Type B pancreatic cell (in vitro differentiated cells): Measurements from ENCODE around the gene PPIG. TPM values are rescaled to one million over a fixed set of nuclear protein-coding genes. Genes with fewer than 3 reads are reported as not detected.

ENCODE experiments used
- DNase-seq: peaks from one replicate; pipeline ENCODE4 v3.0.0; 2021; ENCODE audit warnings: mixed read lengths; ENCODE audit not compliant: unreplicated experiment; ENCODE audit errors: extremely low spot score
- H3K27ac Mint-ChIP-seq: 2 replicates; pipeline ENCODE4 v1.8.0; 2021; ENCODE audit warnings: mild to moderate bottlenecking, mixed read lengths
- H3K27me3 Mint-ChIP-seq: 2 replicates; pipeline ENCODE4 v1.8.0; 2021; ENCODE audit warnings: mixed read lengths
- H3K36me3 Mint-ChIP-seq: 2 replicates; pipeline ENCODE4 v1.8.0; 2021; ENCODE audit warnings: mixed read lengths
- H3K4me1 Mint-ChIP-seq: one replicate; pipeline ENCODE4 v1.8.0; 2021; ENCODE audit warnings: mixed read lengths; ENCODE audit not compliant: unreplicated experiment
- H3K4me3 Mint-ChIP-seq: 2 replicates; pipeline ENCODE4 v1.8.0; 2021; ENCODE audit warnings: mild to moderate bottlenecking, mixed read lengths
- H3K9me3 Mint-ChIP-seq: 2 replicates; pipeline ENCODE4 v1.8.0; 2021; ENCODE audit warnings: mixed read lengths
- total RNA-seq: library from RNA; stranded (reverse); gene quantifications from 2 replicates; pipeline ENCODE4 v1.2.1, GENCODE V29; 2021; ENCODE audit warnings: low replicate concordance
- TF ChIP-seq, protein P1 (sequence below): fragments of 200-600 bp; sonication (generic); conservative IDR thresholded peaks from 2 replicates; pipeline ENCODE4 v1.5.0; 2021; ENCODE audit warnings: antibody characterized with exemption, mild to moderate bottlenecking

PPIG gene
- total RNA-seq, 1 donor from 2014 or later, result 61.4 TPM

GRCh38 chr2:169667583-169667982, 83.4 kb downstream of the PPIG start:
- TF ChIP-seq, protein P1, sequence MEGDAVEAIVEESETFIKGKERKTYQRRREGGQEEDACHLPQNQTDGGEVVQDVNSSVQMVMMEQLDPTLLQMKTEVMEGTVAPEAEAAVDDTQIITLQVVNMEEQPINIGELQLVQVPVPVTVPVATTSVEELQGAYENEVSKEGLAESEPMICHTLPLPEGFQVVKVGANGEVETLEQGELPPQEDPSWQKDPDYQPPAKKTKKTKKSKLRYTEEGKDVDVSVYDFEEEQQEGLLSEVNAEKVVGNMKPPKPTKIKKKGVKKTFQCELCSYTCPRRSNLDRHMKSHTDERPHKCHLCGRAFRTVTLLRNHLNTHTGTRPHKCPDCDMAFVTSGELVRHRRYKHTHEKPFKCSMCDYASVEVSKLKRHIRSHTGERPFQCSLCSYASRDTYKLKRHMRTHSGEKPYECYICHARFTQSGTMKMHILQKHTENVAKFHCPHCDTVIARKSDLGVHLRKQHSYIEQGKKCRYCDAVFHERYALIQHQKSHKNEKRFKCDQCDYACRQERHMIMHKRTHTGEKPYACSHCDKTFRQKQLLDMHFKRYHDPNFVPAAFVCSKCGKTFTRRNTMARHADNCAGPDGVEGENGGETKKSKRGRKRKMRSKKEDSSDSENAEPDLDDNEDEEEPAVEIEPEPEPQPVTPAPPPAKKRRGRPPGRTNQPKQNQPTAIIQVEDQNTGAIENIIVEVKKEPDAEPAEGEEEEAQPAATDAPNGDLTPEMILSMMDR, result no peak
- H3K36me3 Mint-ChIP-seq, result no peaks in the 10 kb centered on the region

GRCh38 chr2:169670215-169670651, 86.1 kb downstream of the PPIG start:
- DNase-seq, result no peak
- Mint-ChIP-seq H3K27me3 (no peaks in the 10 kb centered on the region), H3K9me3 (no peaks in the 10 kb centered on the region), H3K4me1 (no peaks in the 10 kb centered on the region), H3K36me3 (no peaks in the 10 kb centered on the region), H3K4me3 (no peak overlapping the region), H3K27ac (no peak overlapping the region)
- TF ChIP-seq, protein P1, result no peak

More at GRCh38 chr2:169667583-169667982, 83.4 kb downstream of the PPIG start:
- no peak overlapping the region for H3K27ac Mint-ChIP-seq
- H3K4me3 Mint-ChIP-seq, result no peak overlapping the region
- no peaks in the 10 kb centered on the region for H3K9me3 Mint-ChIP-seq
- no peak for DNase-seq
- H3K27me3 Mint-ChIP-seq, result no peaks in the 10 kb centered on the region
- no peaks in the 10 kb centered on the region for H3K4me1 Mint-ChIP-seq

DNA sequence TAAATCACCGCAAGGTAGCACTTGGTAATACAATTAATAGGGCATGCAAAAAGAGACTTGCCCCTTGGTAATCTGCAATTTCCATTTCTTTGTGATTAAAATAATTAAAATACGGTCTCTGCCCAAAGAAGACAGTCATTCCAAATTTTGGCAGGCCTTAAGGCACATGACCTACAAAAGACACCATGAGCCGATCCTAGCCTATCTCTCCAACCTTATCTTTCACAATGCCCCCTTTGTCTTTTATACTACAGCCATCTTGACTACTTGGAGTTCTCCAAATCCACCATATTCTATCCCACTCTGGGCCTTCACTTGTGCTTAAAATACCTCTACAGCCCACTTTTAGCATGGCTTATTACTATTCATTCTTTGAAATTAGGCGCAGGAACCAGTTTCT, 86.8 kb downstream of the PPIG start:
- Mint-ChIP-seq H3K4me1 (no peaks in the 10 kb centered on the region), H3K9me3 (no peaks in the 10 kb centered on the region), H3K36me3 (no peaks in the 10 kb centered on the region), H3K27me3 (no peaks in the 10 kb centered on the region), H3K4me3 (no peak overlapping the region), H3K27ac (no peak overlapping the region)
- TF ChIP-seq, protein P1, result no peak
- DNase-seq, result no peak

DNA sequence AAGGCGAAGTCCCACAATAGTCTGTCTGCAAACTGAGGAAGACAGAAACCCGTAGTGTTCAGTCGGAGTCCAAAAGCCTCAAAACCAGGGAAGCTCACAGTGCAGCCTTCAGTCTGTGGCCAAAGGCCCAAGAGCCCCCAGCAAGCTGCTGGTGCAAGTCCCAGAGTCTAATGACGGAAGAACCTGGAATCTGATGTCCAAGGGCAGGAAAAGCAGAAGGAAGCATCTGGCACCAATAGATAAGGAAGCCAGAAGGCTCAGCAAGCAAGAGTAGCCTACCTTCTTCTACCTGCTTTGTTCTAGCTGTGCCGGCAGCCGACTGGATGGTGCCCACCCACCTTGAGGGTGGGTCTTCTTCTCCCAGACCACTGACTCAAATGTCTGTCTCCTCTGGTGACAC, 88.3 kb downstream of the PPIG start:
- TF ChIP-seq, protein P1, result no peak
- no peaks in the 10 kb centered on the region for H3K9me3 Mint-ChIP-seq
- no peak for DNase-seq
- no peaks in the 10 kb centered on the region for H3K4me1 Mint-ChIP-seq
- H3K4me3 Mint-ChIP-seq, result no peak overlapping the region
- H3K36me3 Mint-ChIP-seq, result no peaks in the 10 kb centered on the region
- H3K27ac Mint-ChIP-seq, result no peak overlapping the region
- no peaks in the 10 kb centered on the region for H3K27me3 Mint-ChIP-seq

GRCh38 chr2:169673106-169673505, 89.0 kb downstream of the PPIG start:
- DNase-seq, result no peak
- H3K9me3 Mint-ChIP-seq, result no peaks in the 10 kb centered on the region
- no peaks in the 10 kb centered on the region for H3K27me3 Mint-ChIP-seq
- no peaks in the 10 kb centered on the region for H3K4me1 Mint-ChIP-seq
- H3K27ac Mint-ChIP-seq, result no peak overlapping the region
- TF ChIP-seq, protein P1, result no peak
- no peaks in the 10 kb centered on the region for H3K36me3 Mint-ChIP-seq
- H3K4me3 Mint-ChIP-seq, result no peak overlapping the region

- no peak for DNase-seq
- no peaks in the 10 kb centered on the region for H3K9me3 Mint-ChIP-seq
- TF ChIP-seq, protein P1, result no peak
- no peak overlapping the region for H3K4me3 Mint-ChIP-seq
- H3K27ac Mint-ChIP-seq, result no peak overlapping the region
- H3K36me3 Mint-ChIP-seq, result no peaks in the 10 kb centered on the region
- H3K27me3 Mint-ChIP-seq, result no peaks in the 10 kb centered on the region
- H3K4me1 Mint-ChIP-seq, result no peaks in the 10 kb centered on the region
Observed at GRCh38 chr2:169673921-169674320, 89.8 kb downstream of the PPIG start.
